CD4-positive, alpha-beta memory T cell (primary cell): ENCODE data around the gene DMRTA1. TPM values are rescaled to one million over a fixed set of nuclear protein-coding genes. Genes with fewer than 3 reads are reported as not detected.

Experiments
- CTCF ChIA-PET: fragments of 350-600 bp; sonication (Branson Sonifier 250); formaldehyde crosslinking; loops from one replicate; lab custom pipeline; 2021; ENCODE audit warnings: inconsistent platforms; ENCODE audit not compliant: partially characterized antibody; lab: Charles Lee
- POLR2A ChIA-PET: fragments of 350-600 bp; sonication (Branson Sonifier 250); formaldehyde crosslinking; loops from one replicate; lab custom pipeline; 2021; ENCODE audit not compliant: partially characterized antibody; lab: Charles Lee
- DNase-seq, 5 donors: peaks; one replicate each; pipeline versions ENCODE4 v3.0.0 to v3.0.0-alpha.2; 2020 to 2022; ENCODE audit warnings: mixed read lengths in 1 of 5
- H3K27ac ChIP-seq: one replicate; pipeline ENCODE4 v1.7.0; 2013; ENCODE audit warnings: low read depth, low read length
- H3K27me3 ChIP-seq: 2 replicates; pipeline ENCODE4 v1.7.0; 2013; ENCODE audit warnings: mild to moderate bottlenecking, low read length, moderate library complexity; ENCODE audit not compliant: insufficient read depth
- H3K36me3 ChIP-seq: 2 replicates; pipeline ENCODE4 v1.7.0; 2013; ENCODE audit warnings: mild to moderate bottlenecking, low read length, moderate library complexity; ENCODE audit not compliant: insufficient read depth
- H3K4me1 ChIP-seq: 2 replicates; pipeline ENCODE4 v1.7.0; 2013; ENCODE audit warnings: mild to moderate bottlenecking, low read length, moderate library complexity; ENCODE audit not compliant: insufficient read depth
- H3K4me3 ChIP-seq, 2 donors: one replicate each; pipeline ENCODE4 v1.7.0; 2013; ENCODE audit warnings: low read length in 2 of 2, mild to moderate bottlenecking in 1 of 2
- H3K9me3 ChIP-seq, 2 donors: one replicate each; pipeline ENCODE4 v1.7.0; 2013; ENCODE audit warnings: low read length in 2 of 2, control low read depth in 1 of 2; ENCODE audit not compliant: control insufficient read depth in 1 of 2
- H3K27ac Mint-ChIP-seq, 7 donors: one replicate each; pipeline ENCODE4 v1.8.0; 2020 to 2021; ENCODE audit warnings: mixed read lengths in 7 of 7, mild to moderate bottlenecking in 6 of 7, inconsistent platforms in 3 of 7, moderate library complexity in 3 of 7
- H3K27me3 Mint-ChIP-seq, 2 donors: one replicate each; pipeline ENCODE4 v1.8.0; 2020 to 2021; ENCODE audit warnings: mixed read lengths in 2 of 2
- H3K36me3 Mint-ChIP-seq, 2 donors: one replicate each; pipeline ENCODE4 v1.8.0; 2020 to 2021; ENCODE audit warnings: mixed read lengths in 2 of 2, inconsistent platforms in 1 of 2, mild to moderate bottlenecking in 1 of 2
- H3K4me1 Mint-ChIP-seq, 4 donors: one replicate each; pipeline ENCODE4 v1.8.0; 2020 to 2021; ENCODE audit warnings: mixed read lengths in 4 of 4, mild to moderate bottlenecking in 1 of 4
- H3K4me3 Mint-ChIP-seq, 8 donors: one replicate each; pipeline ENCODE4 v1.8.0; 2020 to 2021; ENCODE audit warnings: mixed read lengths in 8 of 8, mild to moderate bottlenecking in 7 of 8, moderate library complexity in 6 of 8, inconsistent platforms in 3 of 8
- H3K9me3 Mint-ChIP-seq, 8 donors: one replicate each; pipeline ENCODE4 v1.8.0; 2020 to 2021; ENCODE audit warnings: mixed read lengths in 8 of 8, mild to moderate bottlenecking in 5 of 8, inconsistent platforms in 3 of 8, moderate library complexity in 1 of 8
- intact Hi-C: fragments of 100-400 bp; cut with micrococcal nuclease; formaldehyde crosslinking; loops from one replicate; pipeline ENCODE4 v1.15.1; 2023
- polyA plus RNA-seq, 2 donors: library from polyadenylated mRNA; unstranded; fragments of 300-500 nt; fragmentation: Illumina TruSeq; gene quantifications; one replicate each; pipeline ENCODE4 v1.2.3, GENCODE V29; 2021
- total RNA-seq, 2 experiments: library from RNA; stranded (reverse); gene quantifications; one replicate each; pipeline ENCODE4 v1.2.3, GENCODE V29; 2021

DMRTA1 gene
- total and polyA plus RNA-seq, 4 experiments from 2014 or later, result 0.03 TPM; not detected in 3

- Mint-ChIP-seq H3K4me1 (peaks cover 1 to 11% (median 8%) of the 10 kb centered on the region in 4 donors), H3K4me3 (peak overlapping the region in 7 of 8 donors; percentile 7 to 73 (median 35)), H3K27me3 (peaks cover 35 to 48% of the 10 kb centered on the region in 2 donors), H3K36me3 (no peaks in the 10 kb centered on the region), H3K27ac (no peak overlapping the region), H3K9me3 (peaks cover 0 to 2% (median 0%) of the 10 kb centered on the region in 8 donors)
- Histone ChIP-seq H3K27me3 (peaks cover 25% of the 10 kb centered on the region), H3K27ac (no peak overlapping the region), H3K4me3 (peak overlapping the region in 1 of 2 donors; percentile 22), H3K4me1 (peaks cover 13% of the 10 kb centered on the region), H3K9me3 (no peaks in the 10 kb centered on the region), H3K36me3 (no peaks in the 10 kb centered on the region)
- CTCF ChIA-PET, result interaction anchor here (2.0 kb wide), 1 partner anchor 9 kb away, joined by 4 read pairs; no protein-coding TSS in a partner anchor
- POLR2A ChIA-PET, result no interaction called here
- intact Hi-C loops, result no loop called here
- DNase-seq, result peak in 3 of 5 donors; percentile 24 to 28 (median 26)
Measured at GRCh38 chr9:22446950-22447617, 460 bp downstream of the DMRTA1 start.

DNA sequence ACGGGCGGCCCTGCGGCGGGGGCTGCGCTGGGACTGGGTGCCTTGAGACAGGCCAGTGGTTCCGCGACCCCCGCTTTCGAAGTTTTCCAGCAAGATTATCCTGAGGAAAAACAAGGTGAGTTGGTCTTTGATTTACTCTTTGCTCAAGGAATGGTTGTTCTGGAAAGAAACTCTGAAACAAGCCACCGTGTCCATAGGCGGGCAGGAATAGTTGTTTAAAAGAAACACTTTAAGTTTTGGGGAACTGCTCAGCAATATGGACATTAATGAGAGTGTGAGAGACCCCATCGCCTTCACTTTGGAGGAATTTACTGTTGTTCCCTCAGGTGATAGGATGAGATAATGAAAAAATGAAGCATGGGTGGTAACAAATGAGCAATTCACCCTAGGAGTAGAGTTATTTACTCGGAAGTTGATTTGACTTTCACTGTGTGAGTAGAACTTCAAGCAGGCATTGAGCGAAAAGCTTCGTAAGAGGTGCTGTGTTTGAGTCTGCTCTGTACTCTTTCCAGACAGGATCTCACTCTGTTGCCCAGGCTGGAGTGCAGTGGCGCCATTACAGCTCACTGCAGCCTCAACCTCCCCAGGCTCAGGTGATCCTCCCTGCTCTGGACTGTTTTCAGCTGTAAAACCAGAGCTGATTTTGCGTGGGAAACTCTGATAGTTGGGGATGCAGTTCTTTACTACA, 1.1 kb downstream of the DMRTA1 start:
- no peak for DNase-seq

DNA sequence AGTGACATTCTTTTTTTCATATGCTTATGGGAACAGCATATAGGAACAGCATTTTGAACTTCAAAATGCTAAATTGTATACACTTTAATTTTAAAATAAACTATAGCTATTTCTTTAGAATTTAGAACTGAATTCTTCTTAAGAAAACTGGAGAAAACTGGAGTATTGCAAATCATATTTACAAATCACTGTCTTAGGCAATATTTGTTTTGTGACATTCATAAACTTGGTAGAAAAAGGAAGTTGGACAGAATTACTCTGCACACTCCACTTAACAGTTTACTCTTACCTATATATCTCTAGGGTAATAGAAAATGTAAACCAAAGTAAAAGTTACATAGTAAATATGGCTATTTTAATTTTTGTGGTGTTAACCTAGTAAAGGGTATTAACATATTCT, 3.1 kb downstream of the DMRTA1 start:
- Histone ChIP-seq H3K4me1 (peaks cover 13% of the 10 kb centered on the region), H3K27me3 (peaks cover 21% of the 10 kb centered on the region), H3K4me3 (no peak overlapping the region), H3K27ac (no peak overlapping the region), H3K9me3 (no peaks in the 10 kb centered on the region), H3K36me3 (no peaks in the 10 kb centered on the region)
- Mint-ChIP-seq H3K36me3 (no peaks in the 10 kb centered on the region), H3K4me1 (peaks cover 1 to 12% (median 8%) of the 10 kb centered on the region in 4 donors), H3K27me3 (peaks cover 36 to 38% of the 10 kb centered on the region in 2 donors), H3K4me3 (no peak overlapping the region), H3K9me3 (peaks cover 0 to 2% (median 0%) of the 10 kb centered on the region in 8 donors), H3K27ac (no peak overlapping the region)
- intact Hi-C loops, result loop anchor here (5.0 kb wide), 2 partner anchors 412 to 1212 kb away; no protein-coding TSS in a partner anchor
- CTCF ChIA-PET, result interaction anchor here (0.6 to 1.7 kb wide), 2 partner anchors 205 to 636 kb away, joined by 4 to 5 read pairs; no protein-coding TSS in a partner anchor
- no peak for DNase-seq
- POLR2A ChIA-PET, result no interaction called here

More for the DNA sequence above, 1.1 kb downstream of the DMRTA1 start:
- Histone ChIP-seq H3K27ac (no peak overlapping the region), H3K4me3 (no peak overlapping the region), H3K9me3 (no peaks in the 10 kb centered on the region), H3K36me3 (no peaks in the 10 kb centered on the region), H3K4me1 (peaks cover 13% of the 10 kb centered on the region), H3K27me3 (peaks cover 25% of the 10 kb centered on the region)
- peaks cover 1 to 12% (median 8%) of the 10 kb centered on the region in 4 donors for H3K4me1 Mint-ChIP-seq
- intact Hi-C loops, result no loop called here
- POLR2A ChIA-PET, result no interaction called here
- no peak overlapping the region for H3K27ac Mint-ChIP-seq
- CTCF ChIA-PET, result interaction anchor here (1.6 kb wide), 1 partner anchor 636 kb away, joined by 6 read pairs; no protein-coding TSS in a partner anchor
- peaks cover 38 to 46% of the 10 kb centered on the region in 2 donors for H3K27me3 Mint-ChIP-seq
- no peaks in the 10 kb centered on the region for H3K36me3 Mint-ChIP-seq
- peaks cover 0 to 2% (median 0%) of the 10 kb centered on the region in 8 donors for H3K9me3 Mint-ChIP-seq
- H3K4me3 Mint-ChIP-seq, result peak overlapping the region in 6 of 8 donors; percentile 6 to 69 (median 58)

- ChIA-PET POLR2A (interaction anchor here (1.1 kb wide), 1 partner anchor 641 kb away, joined by 3 read pairs; no protein-coding TSS in a partner anchor), CTCF (interaction anchor here (0.8 to 3.0 kb wide), 8 partner anchors 8 to 649 kb away, joined by 3 to 37 read pairs (median 6); partner anchors contain the start of gene CDKN2B)
- peaks cover 23 to 31% of the 10 kb centered on the region in 2 donors for H3K27me3 Mint-ChIP-seq
Measured at GRCh38 chr9:22452415-22453010, 5.9 kb downstream of the DMRTA1 start.

GRCh38 chr9:22454016-22454415, 7.4 kb downstream of the DMRTA1 start:
- Mint-ChIP-seq H3K27me3 (peaks cover 11 to 25% of the 10 kb centered on the region in 2 donors), H3K36me3 (no peaks in the 10 kb centered on the region), H3K4me3 (no peak overlapping the region), H3K27ac (no peak overlapping the region), H3K4me1 (peaks cover 0 to 2% (median 0%) of the 10 kb centered on the region in 4 donors), H3K9me3 (no peaks in the 10 kb centered on the region)
- ChIA-PET CTCF (interaction anchor here (1.3 to 1.7 kb wide), 3 partner anchors 210 to 642 kb away, joined by 4 to 6 read pairs (median 6); no protein-coding TSS in a partner anchor), POLR2A (no interaction called here)
- intact Hi-C loops, result loop anchor here (5.0 kb wide), 2 partner anchors 417 to 1217 kb away; no protein-coding TSS in a partner anchor
- DNase-seq, result no peak
- Histone ChIP-seq H3K4me1 (no peaks in the 10 kb centered on the region), H3K27me3 (peaks cover under 1% of the 10 kb centered on the region), H3K36me3 (no peaks in the 10 kb centered on the region), H3K27ac (no peak overlapping the region), H3K9me3 (no peaks in the 10 kb centered on the region), H3K4me3 (no peak overlapping the region)

More at GRCh38 chr9:22452415-22453010, 5.9 kb downstream of the DMRTA1 start:
- no peaks in the 10 kb centered on the region for H3K9me3 Mint-ChIP-seq
- no peak overlapping the region for H3K4me3 ChIP-seq
- no peak overlapping the region for H3K27ac ChIP-seq
- no peak overlapping the region for H3K27ac Mint-ChIP-seq
- DNase-seq, result peak; percentile 29 to 48 (median 35)
- no peaks in the 10 kb centered on the region for H3K36me3 Mint-ChIP-seq
- peaks cover 0 to 7% (median 3%) of the 10 kb centered on the region in 4 donors for H3K4me1 Mint-ChIP-seq
- peaks cover 14% of the 10 kb centered on the region for H3K27me3 ChIP-seq
- no peaks in the 10 kb centered on the region for H3K36me3 ChIP-seq
- no peaks in the 10 kb centered on the region for H3K9me3 ChIP-seq
- intact Hi-C loops, result loop anchor here (1.0 to 5.0 kb wide), 4 partner anchors 146 to 1215 kb away; no protein-coding TSS in a partner anchor
- peaks cover 3% of the 10 kb centered on the region for H3K4me1 ChIP-seq
- H3K4me3 Mint-ChIP-seq, result no peak overlapping the region

- Histone ChIP-seq H3K9me3 (no peaks in the 10 kb centered on the region), H3K27me3 (peaks cover 4% of the 10 kb centered on the region), H3K4me3 (no peak overlapping the region), H3K36me3 (no peaks in the 10 kb centered on the region), H3K4me1 (no peaks in the 10 kb centered on the region), H3K27ac (no peak overlapping the region)
- POLR2A ChIA-PET, result no interaction called here
- Mint-ChIP-seq H3K9me3 (no peaks in the 10 kb centered on the region), H3K36me3 (no peaks in the 10 kb centered on the region), H3K27me3 (peaks cover 12 to 27% of the 10 kb centered on the region in 2 donors), H3K27ac (no peak overlapping the region), H3K4me1 (peaks cover 0 to 2% (median 0%) of the 10 kb centered on the region in 4 donors), H3K4me3 (no peak overlapping the region)
- intact Hi-C loops, result no loop called here
- no peak for DNase-seq
- CTCF ChIA-PET, result interaction anchor here (1.3 to 1.7 kb wide), 4 partner anchors 9 to 643 kb away, joined by 4 to 6 read pairs (median 5); partner anchors contain the start of gene DMRTA1
Measured at GRCh38 chr9:22455181-22455580, 8.6 kb downstream of the DMRTA1 start.
